Islet precursor cell (in vitro differentiated cells): ENCODE data around the gene PDF.
"Not testable (repeated sequence)": the region's sequence is repeated elsewhere in the genome, so short reads cannot be mapped to it uniquely, and the experiment has no call there.

Experiments
- DNase-seq: peaks from one replicate; pipeline ENCODE4 v3.0.0-alpha.2; 2018

Gene PDF

GRCh38 chr16:69313469-69313868 lies 16.9 kb downstream of the PDF start:
- DNase-seq = no peak

- DNase-seq = peak; percentile 81
These were observed 18.6 kb downstream of the PDF start for GRCh38 chr16:69311533-69312387.

GRCh38 chr16:69310653-69311532 lies 19.5 kb downstream of the PDF start, which contains the start of gene VPS4A:
TSS of gene VPS4A (plus strand) at chr16:69311350. CDS start at chr16:69311512, 162 bp downstream.
- peak; percentile 98 for DNase-seq

- no peak for DNase-seq
These were observed 21.1 kb downstream of the PDF start for GRCh38 chr16:69309316-69309715.

GRCh38 chr16:69307856-69308255 lies 22.5 kb downstream of the PDF start:
- DNase-seq = no peak

- no peak for DNase-seq
These were observed 23.3 kb downstream of the PDF start for GRCh38 chr16:69307091-69307490.

GRCh38 chr16:69306031-69306430 lies 24.4 kb downstream of the PDF start:
- DNase-seq = no peak

- DNase-seq = peak; percentile 16
These were observed 28.1 kb downstream of the PDF start for GRCh38 chr16:69302301-69302700.

- DNase-seq = peak; percentile 12
These were observed 28.5 kb downstream of the PDF start for GRCh38 chr16:69301861-69302260.

- no peak for DNase-seq
These were observed 29.2 kb downstream of the PDF start for GRCh38 chr16:69301187-69301586.

GRCh38 chr16:69298261-69298660 lies 32.1 kb downstream of the PDF start:
- DNase-seq = no peak

GRCh38 chr16:69296771-69297170 lies 33.6 kb downstream of the PDF start:
- not testable (repeated sequence) for DNase-seq

- no peak for DNase-seq
These were observed 36.3 kb downstream of the PDF start for GRCh38 chr16:69294051-69294450.

GRCh38 chr16:69293401-69293800 lies 37.0 kb downstream of the PDF start:
- DNase-seq = no peak

- not testable (repeated sequence) for DNase-seq
These were observed 38.7 kb downstream of the PDF start for GRCh38 chr16:69291657-69292056.

GRCh38 chr16:69286941-69287713 lies 43.3 kb downstream of the PDF start:
- no peak for DNase-seq

GRCh38 chr16:69285240-69285639 lies 45.1 kb downstream of the PDF start:
- no peak for DNase-seq

GRCh38 chr16:69283851-69284250 lies 46.5 kb downstream of the PDF start:
- DNase-seq = no peak

GRCh38 chr16:69277413-69277812 lies 53.0 kb downstream of the PDF start:
- no peak for DNase-seq
